Psoas muscle (tissue), 8 donors: ENCODE results near the gene SYMPK. TPM values are rescaled to one million over a fixed set of nuclear protein-coding genes. Genes with fewer than 3 reads are reported as not detected.
A peak's percentile ranks its signal among the peaks of the same experiment; 100 is the strongest.

Experiments
- ATAC-seq, 4 donors: fragments of 200-7000 bp; cut with Tn5 transposase; one replicate each; pipeline ENCODE4 v1.9.1; 2020; ENCODE audit warnings: moderate library complexity in 3 of 4, mild to moderate bottlenecking in 2 of 4
- DNase-seq, 2 donors: peaks; one replicate each; pipeline ENCODE4 v3.0.0-alpha.2; 2020
- H3K27ac ChIP-seq: fragments of 200-600 bp; one replicate; pipeline ENCODE4 v1.8.0; 2022
- H3K27me3 ChIP-seq, 3 donors: fragments of 200-600 bp in 1 of 3; one replicate each; pipeline versions ENCODE4 v1.6.1 to v1.8.0; 2013 to 2022; ENCODE audit warnings: low read length in 2 of 3, mild to moderate bottlenecking in 2 of 3, moderate library complexity in 1 of 3; ENCODE audit not compliant: insufficient read depth in 3 of 3
- H3K36me3 ChIP-seq, 2 donors: fragments of 200-600 bp in 1 of 2; one replicate each; pipeline versions ENCODE4 v1.6.1 to v1.8.0; 2013 to 2022; ENCODE audit warnings: low read depth in 1 of 2, mild to moderate bottlenecking in 1 of 2, moderate library complexity in 1 of 2; ENCODE audit not compliant: insufficient read depth in 1 of 2
- H3K4me1 ChIP-seq: fragments of 200-600 bp; one replicate; pipeline ENCODE4 v1.8.0; 2022
- H3K4me3 ChIP-seq: fragments of 200-600 bp; one replicate; pipeline ENCODE4 v1.8.0; 2022; ENCODE audit warnings: mild to moderate bottlenecking
- H3K9me3 ChIP-seq: fragments of 200-600 bp; one replicate; pipeline ENCODE4 v1.8.0; 2022
- CTCF ChIP-seq: fragments of 200-600 bp; IDR thresholded peaks from one replicate; pipeline ENCODE4 v1.8.0; 2022; ENCODE audit warnings: antibody characterized with exemption
- WGBS, 3 donors: extraction: QIAGEN DNeasy Blood & Tissue Kit; methylation state at CpG; one replicate each; pipeline versions ENCODE4 v1.1.6 to v1.1.7; 2013; 5-methylcytosine and 5-hydroxymethylcytosine counted together
- intact Hi-C, 2 donors: fragments of 100-400 bp; cut with DNase I; formaldehyde crosslinking; loops; one replicate each; pipeline versions ENCODE4 v1.11.0 to v1.14.2; 2022
- polyA plus RNA-seq, 3 donors: library from polyadenylated mRNA; stranded (reverse); fragments of 200-250 nt; gene quantifications; one replicate each; pipeline ENCODE4 v1.2.3, GENCODE V29; 2013
- total RNA-seq, 4 donors: library from RNA; stranded (reverse); fragmentation: NEBNext Ultra II Directional in 2 of 4; extraction: Animal tissue kit (Norgen Biotek cat#: 25700) in 2 of 4; gene quantifications; one replicate each; pipeline versions ENCODE4 v1.2.1 to v1.2.4, GENCODE V29; 2021 to 2023
- donor health status: healthy with polysubstance abuse.
- donor health status: DM: no; HTN: no; CAD: no; lungs with moderate emphysema.
- donor health status: Bipolar disorder and iron deficiency.
- donor health status: healthy.
- donor health status: DM: yes; HTN: yes; CAD: no.
- donor health status: DM: no; HTN: no; CAD: no.
- donor health status: DM: no; HTN: no; CAD: no.
- donor health status: DM: yes; HTN: yes; CAD: no.

Gene SYMPK
- total and polyA plus RNA-seq, 7 donors: 27.6 to 80.3 (median 47.6) TPM

DNA sequence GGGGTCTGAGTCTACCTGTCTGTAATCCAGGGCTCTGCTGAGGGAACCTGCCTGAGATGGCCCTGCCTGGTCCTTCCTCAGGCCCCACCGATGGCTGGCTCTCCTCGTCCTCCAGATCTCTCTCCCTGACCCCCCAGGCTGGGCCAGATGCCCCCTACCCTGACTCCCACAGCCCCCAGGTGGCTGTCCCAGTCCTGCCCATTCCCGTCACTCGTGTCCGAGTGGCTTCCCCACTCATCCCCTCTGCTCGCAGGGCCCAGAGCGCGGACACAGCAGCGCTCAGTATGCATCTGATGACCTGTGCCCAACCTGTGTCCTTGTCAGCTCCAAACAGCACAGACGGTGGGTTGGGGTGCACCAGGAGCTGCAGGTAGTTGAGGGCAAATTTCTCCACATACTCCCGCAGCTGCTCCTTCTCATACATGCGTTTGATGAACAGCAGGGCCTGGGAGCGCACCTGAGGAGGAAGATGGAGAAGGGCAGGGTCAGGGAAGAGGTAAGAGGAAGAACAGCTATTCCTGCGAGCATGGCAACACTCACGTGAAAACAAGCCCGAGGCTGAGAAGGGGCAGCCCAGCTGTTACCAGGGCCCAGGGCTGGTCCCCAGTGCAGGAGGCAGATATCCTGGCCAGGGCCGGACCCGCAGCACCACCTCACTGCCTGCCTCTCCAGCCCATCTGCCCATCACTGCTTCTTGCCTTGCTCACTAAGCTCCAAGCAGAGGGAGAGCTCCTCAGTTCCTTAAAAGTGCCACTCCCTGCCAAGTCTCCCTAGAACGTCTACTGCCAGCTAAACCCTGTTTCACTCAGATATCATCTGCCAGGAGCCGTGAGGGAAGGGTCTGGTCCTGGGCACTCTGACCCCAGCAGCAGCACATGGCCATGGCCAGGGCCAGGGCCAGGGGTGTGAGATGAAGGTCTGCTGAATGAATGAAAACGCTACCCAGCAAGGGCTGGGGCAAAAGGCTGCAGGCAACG, 36.7 kb downstream of the SYMPK start:
- ATAC-seq (no peak), DNase-seq (no peak)
- Histone ChIP-seq H3K36me3 (peaks cover 9 to 90% of the 10 kb centered on the region in 2 donors), H3K9me3 (no peaks in the 10 kb centered on the region), H3K27ac (no peak overlapping the region), H3K4me1 (peaks cover 5% of the 10 kb centered on the region), H3K4me3 (no peak overlapping the region), H3K27me3 (no peaks in the 10 kb centered on the region)
- no peak for TF ChIP-seq CTCF
- WGBS, 3 donors: 82 to 90% (median 82%) methylated on average over 21 to 22 of the region's 22 CpGs
- intact Hi-C loops: no loop called here

DNA sequence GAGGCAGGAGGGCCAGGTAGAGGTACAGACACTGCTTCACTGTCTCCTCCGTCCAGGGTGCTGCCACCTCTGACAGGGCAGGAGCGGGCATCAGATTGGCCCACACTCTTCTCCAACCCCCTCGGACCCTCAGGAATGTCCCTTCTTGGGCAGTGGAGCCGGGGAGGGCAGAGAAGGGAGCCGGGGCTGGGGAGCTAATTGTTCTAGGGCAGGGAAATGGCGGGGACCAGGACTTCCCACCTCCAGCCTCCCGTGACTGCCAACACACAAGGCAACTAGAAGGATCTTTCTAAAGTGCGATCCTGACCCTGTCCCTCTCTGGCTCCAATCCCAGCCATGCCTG, 37.7 kb downstream of the SYMPK start:
- Histone ChIP-seq H3K4me1 (peaks cover 5% of the 10 kb centered on the region), H3K9me3 (no peaks in the 10 kb centered on the region), H3K27me3 (no peaks in the 10 kb centered on the region), H3K4me3 (no peak overlapping the region), H3K27ac (no peak overlapping the region), H3K36me3 (peaks cover 9 to 88% of the 10 kb centered on the region in 2 donors)
- peak in 1 of 2 donors; percentile 40 for DNase-seq
- no peak for ATAC-seq
- no peak for TF ChIP-seq CTCF
- intact Hi-C loops: no loop called here
- 90 to 97% (median 95%) methylated on average over 8 of the region's 8 CpGs for WGBS, 3 donors

- Histone ChIP-seq H3K27me3 (no peaks in the 10 kb centered on the region), H3K4me3 (no peak overlapping the region), H3K9me3 (no peaks in the 10 kb centered on the region), H3K36me3 (peaks cover 9 to 88% of the 10 kb centered on the region in 2 donors), H3K27ac (peak overlapping the region; percentile 23), H3K4me1 (peaks cover 5% of the 10 kb centered on the region)
- TF ChIP-seq CTCF: no peak
- intact Hi-C loops: no loop called here
- 84 to 87% (median 86%) methylated on average over 26 of the region's 26 CpGs for WGBS, 3 donors
- no peak for ATAC-seq
- peak in 1 of 2 donors; percentile 34 for DNase-seq
These were observed 38.2 kb downstream of the SYMPK start for GRCh38 chr19:45824531-45825262.

DNA sequence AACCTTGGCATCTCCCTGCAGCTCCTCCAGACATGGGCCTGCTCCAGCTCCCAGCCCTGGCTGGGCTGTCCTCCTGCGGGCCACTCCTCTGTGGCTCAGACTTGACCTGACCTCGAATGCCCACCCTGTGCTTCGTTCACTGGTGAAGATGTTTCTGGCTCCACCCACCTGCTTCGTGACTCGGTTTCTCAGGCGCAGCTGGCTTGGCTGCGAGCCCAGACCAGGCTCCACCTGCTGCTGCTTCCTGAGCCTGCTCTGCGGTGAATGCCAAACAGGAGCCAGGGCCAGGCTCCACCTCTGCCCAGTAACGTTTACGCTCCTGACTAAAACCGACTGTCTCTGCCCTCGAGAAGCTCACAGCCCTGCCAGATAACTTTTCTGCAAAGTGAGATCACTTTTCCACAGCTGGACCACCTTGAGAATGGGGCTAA, 38.9 kb downstream of the SYMPK start:
- peak overlapping the region; percentile 23 for H3K27ac ChIP-seq
- 26 to 37% (median 37%) methylated on average over 12 of the region's 12 CpGs for WGBS, 3 donors
- H3K36me3 ChIP-seq: peaks cover 9 to 85% of the 10 kb centered on the region in 2 donors
- intact Hi-C loops: no loop called here
- DNase-seq (peak in 1 of 2 donors; percentile 50), ATAC-seq (peak in 3 of 4 donors; percentile 22 to 74 (median 63))
- no peak overlapping the region for H3K4me3 ChIP-seq
- no peak for TF ChIP-seq CTCF
- H3K9me3 ChIP-seq: no peaks in the 10 kb centered on the region
- no peaks in the 10 kb centered on the region for H3K27me3 ChIP-seq
- H3K4me1 ChIP-seq: peaks cover 5% of the 10 kb centered on the region
